OCI-LY1 (cell line): ENCODE results near the gene LRMDA.
"Not testable (repeated sequence)": the region's sequence is repeated elsewhere in the genome, so short reads cannot be mapped to it uniquely, and the experiment has no call there.

Experiments used
- H2AFZ ChIP-seq: fragments of 200-600 bp; sonication (generic), shearing (Covaris generic); 2 replicates; pipeline ENCODE4 v1.6.0; 2014; ENCODE audit warnings: antibody characterized with exemption, mild to moderate bottlenecking, low read length
- H3F3A ChIP-seq: fragments of 200-600 bp; sonication (generic), shearing (Covaris generic); 2 replicates; pipeline ENCODE4 v1.6.0; 2014; ENCODE audit warnings: mild to moderate bottlenecking, antibody characterized with exemption, low read length, moderate library complexity; ENCODE audit not compliant: insufficient read depth
- H3K27ac ChIP-seq: fragments of 200-600 bp; sonication (generic); 2 replicates; pipeline ENCODE4 v1.5.1; 2014; ENCODE audit warnings: low read length, mixed run types, mild to moderate bottlenecking, low read depth; ENCODE audit not compliant: poor library complexity, severe bottlenecking
- H3K27me3 ChIP-seq: fragments of 200-600 bp; sonication (generic); 2 replicates; pipeline ENCODE4 v1.6.0; 2014; ENCODE audit warnings: antibody characterized with exemption, mild to moderate bottlenecking, low read length, moderate library complexity; ENCODE audit not compliant: insufficient read depth
- H3K36me3 ChIP-seq: fragments of 200-600 bp; sonication (generic); 2 replicates; pipeline ENCODE4 v1.6.1; 2014; ENCODE audit warnings: mild to moderate bottlenecking, antibody characterized with exemption, low read length, moderate library complexity, mixed read lengths; ENCODE audit not compliant: insufficient read depth
- H3K4me1 ChIP-seq: fragments of 200-600 bp; sonication (generic); 2 replicates; pipeline ENCODE4 v1.5.1; 2014; ENCODE audit warnings: mild to moderate bottlenecking, low read length, moderate library complexity; ENCODE audit not compliant: insufficient read depth, severe bottlenecking
- H3K4me2 ChIP-seq: fragments of 200-600 bp; sonication (generic), shearing (Covaris generic); 2 replicates; pipeline ENCODE4 v1.6.1; 2014; ENCODE audit warnings: low read length
- H3K4me3 ChIP-seq: fragments of 200-600 bp; sonication (generic); 2 replicates; pipeline ENCODE4 v1.5.1; 2014; ENCODE audit warnings: low read length, low read depth, mild to moderate bottlenecking, mixed read lengths; ENCODE audit not compliant: poor library complexity, severe bottlenecking
- H3K79me2 ChIP-seq: fragments of 200-600 bp; shearing (Covaris generic); 2 replicates; pipeline ENCODE4 v1.6.1; 2016; ENCODE audit warnings: mixed run types, low read length, mixed read lengths; ENCODE audit not compliant: insufficient read depth
- H3K9ac ChIP-seq: fragments of 200-600 bp; sonication (generic), shearing (Covaris generic); 2 replicates; pipeline ENCODE4 v1.6.1; 2014; ENCODE audit warnings: mild to moderate bottlenecking, low read length, mixed read lengths
- H3K9me2 ChIP-seq: fragments of 200-600 bp; sonication (generic), shearing (Covaris generic); 2 replicates; pipeline ENCODE4 v1.6.1; 2014; ENCODE audit warnings: low read depth, mild to moderate bottlenecking, low read length, mixed read lengths
- H3K9me3 ChIP-seq: fragments of 200-600 bp; shearing (Covaris generic); 2 replicates; pipeline ENCODE4 v1.6.1; 2014; ENCODE audit warnings: low read length, mixed read lengths
- H4K20me1 ChIP-seq: fragments of 200-600 bp; sonication (generic), shearing (Covaris generic); 2 replicates; pipeline ENCODE4 v1.6.0; 2016; ENCODE audit warnings: mild to moderate bottlenecking, low read length; ENCODE audit not compliant: insufficient read depth
- CTCF ChIP-seq: fragments of 200-600 bp; sonication (generic), shearing (Covaris generic); IDR thresholded peaks from 2 replicates; pipeline ENCODE4 v1.5.1; 2017; ENCODE audit warnings: mild to moderate bottlenecking, antibody characterized with exemption, low read length, moderate library complexity, mixed read lengths
- EZH2 ChIP-seq: fragments of 200-600 bp; sonication (generic), shearing (Covaris generic); IDR thresholded peaks from 2 replicates; pipeline ENCODE4 v1.8.0; 2017; ENCODE audit warnings: borderline replicate concordance, mixed run types, mild to moderate bottlenecking, antibody characterized with exemption, low read length, moderate library complexity, mixed read lengths

Gene LRMDA

GRCh38 chr10:76583711-76584161, 1152.3 kb downstream of the LRMDA start:
- no peak overlapping the region for H3K4me2 ChIP-seq
- no peak overlapping the region for H3K27ac ChIP-seq
- H3K9ac ChIP-seq = no peak overlapping the region
- no peaks in the 10 kb centered on the region for H4K20me1 ChIP-seq
- no peaks in the 10 kb centered on the region for H3K27me3 ChIP-seq
- no peaks in the 10 kb centered on the region for H3F3A ChIP-seq
- no peaks in the 10 kb centered on the region for H3K79me2 ChIP-seq
- H3K4me3 ChIP-seq = no peak overlapping the region
- TF ChIP-seq CTCF = no peak
- no peak for TF ChIP-seq EZH2
- no peaks in the 10 kb centered on the region for H3K4me1 ChIP-seq
- no peaks in the 10 kb centered on the region for H3K36me3 ChIP-seq
- no peaks in the 10 kb centered on the region for H3K9me2 ChIP-seq
- no peaks in the 10 kb centered on the region for H3K9me3 ChIP-seq
- no peak overlapping the region for H2AFZ ChIP-seq

- not testable (repeated sequence) for H3K27ac ChIP-seq, H3K4me3 ChIP-seq, H3K9ac ChIP-seq, H3K9me2 ChIP-seq, H3K4me1 ChIP-seq, H2AFZ ChIP-seq, H3K9me3 ChIP-seq, H3K4me2 ChIP-seq, H3F3A ChIP-seq, H3K36me3 ChIP-seq, H3K79me2 ChIP-seq, H3K27me3 ChIP-seq, H4K20me1 ChIP-seq
Observed at GRCh38 chr10:76584466-76584865, 1153.0 kb downstream of the LRMDA start.
